Endodermal cell (in vitro differentiated cells): Measurements from ENCODE around the gene GAS7. TPM values are rescaled to one million over a fixed set of nuclear protein-coding genes. Genes with fewer than 3 reads are reported as not detected.
A peak's percentile ranks its signal among the peaks of the same experiment; 100 is the strongest.

Experiments
- DNase-seq: peaks from one replicate; pipeline ENCODE4 v3.0.0-alpha.2; 2017
- H3K27ac ChIP-seq: 2 replicates; pipeline ENCODE4 v1.5.1; 2013; ENCODE audit warnings: mild to moderate bottlenecking, low read depth, low read length, moderate library complexity
- H3K27me3 ChIP-seq: 2 replicates; pipeline ENCODE4 v1.6.1; 2013; ENCODE audit warnings: mild to moderate bottlenecking, low read length, moderate library complexity; ENCODE audit not compliant: insufficient read depth, control insufficient read depth, poor library complexity, severe bottlenecking
- H3K36me3 ChIP-seq: 2 replicates; pipeline ENCODE4 v1.7.0; 2013; ENCODE audit warnings: mild to moderate bottlenecking, low read length, moderate library complexity; ENCODE audit not compliant: control insufficient read depth, insufficient read depth
- H3K4me1 ChIP-seq: one replicate; pipeline ENCODE4 v1.7.0; 2013; ENCODE audit warnings: low read length; ENCODE audit not compliant: control insufficient read depth, insufficient read depth
- H3K4me3 ChIP-seq: 2 replicates; pipeline ENCODE4 v1.5.1; 2013; ENCODE audit warnings: mild to moderate bottlenecking, low read length, moderate library complexity
- H3K9ac ChIP-seq: 2 replicates; pipeline ENCODE4 v1.6.1; 2013; ENCODE audit warnings: mild to moderate bottlenecking, low read length, moderate library complexity; ENCODE audit not compliant: poor library complexity, severe bottlenecking; ENCODE audit errors: extremely low read depth
- H3K9me3 ChIP-seq: 2 replicates; pipeline ENCODE4 v1.6.1; 2013; ENCODE audit warnings: mild to moderate bottlenecking, low read length, moderate library complexity; ENCODE audit not compliant: control insufficient read depth
- H3K27ac Mint-ChIP-seq: 2 replicates; pipeline ENCODE4 v1.8.0; 2020; ENCODE audit warnings: mixed read lengths
- H3K27me3 Mint-ChIP-seq: 2 replicates; pipeline ENCODE4 v1.8.0; 2021; ENCODE audit warnings: mild to moderate bottlenecking, mixed read lengths; ENCODE audit not compliant: insufficient read depth
- H3K36me3 Mint-ChIP-seq: 2 replicates; pipeline ENCODE4 v1.8.0; 2020; ENCODE audit warnings: low read depth, mixed read lengths
- H3K4me1 Mint-ChIP-seq: 2 replicates; pipeline ENCODE4 v1.8.0; 2020; ENCODE audit warnings: mixed read lengths
- H3K4me3 Mint-ChIP-seq: 2 replicates; pipeline ENCODE4 v1.8.0; 2020; ENCODE audit warnings: mild to moderate bottlenecking, moderate library complexity, mixed read lengths
- H3K9me3 Mint-ChIP-seq: 2 replicates; pipeline ENCODE4 v1.8.0; 2020; ENCODE audit warnings: mild to moderate bottlenecking, mixed read lengths
- WGBS, 2 experiments: methylation state at CpG; one replicate each; pipeline versions ENCODE4 v1.1.5 to v1.1.7; 2013; ENCODE audit warnings: missing lambda C conversion rate in 2 of 2, mixed read lengths in 1 of 2; ENCODE audit not compliant: insufficient coverage in 1 of 2, insufficient read length in 1 of 2; 5-methylcytosine and 5-hydroxymethylcytosine counted together
- total RNA-seq, 2 donors: library from RNA; stranded (reverse); fragmentation: NEBNext Ultra II Directional in 1 of 2; extraction: Animal tissue kit (Norgen Biotek cat#: 25700) in 1 of 2; gene quantifications; 2 replicates in 1 of 2; 3 replicates in 1 of 2; pipeline ENCODE4 v1.2.1, GENCODE V29; 2021
- TF ChIP-seq, protein P1 (sequence below): fragments of 200-600 bp; sonication (generic); conservative IDR thresholded peaks from 2 replicates; pipeline ENCODE4 v1.5.0; 2021; ENCODE audit warnings: antibody characterized with exemption, mild to moderate bottlenecking

GAS7 gene
- total RNA-seq, 2 donors from 2014 or later = 8.6 to 14.7 TPM

GRCh38 chr17:10031127-10031526 lies 167.3 kb downstream of the GAS7 start:
- Histone ChIP-seq H3K36me3 (no peaks in the 10 kb centered on the region), H3K9ac (no peak overlapping the region), H3K4me3 (no peak overlapping the region), H3K27me3 (no peaks in the 10 kb centered on the region), H3K4me1 (peaks cover 5% of the 10 kb centered on the region), H3K27ac (no peak overlapping the region), H3K9me3 (no peaks in the 10 kb centered on the region)
- H3K9me3 Mint-ChIP-seq = no peaks in the 10 kb centered on the region
- TF ChIP-seq, protein P1, sequence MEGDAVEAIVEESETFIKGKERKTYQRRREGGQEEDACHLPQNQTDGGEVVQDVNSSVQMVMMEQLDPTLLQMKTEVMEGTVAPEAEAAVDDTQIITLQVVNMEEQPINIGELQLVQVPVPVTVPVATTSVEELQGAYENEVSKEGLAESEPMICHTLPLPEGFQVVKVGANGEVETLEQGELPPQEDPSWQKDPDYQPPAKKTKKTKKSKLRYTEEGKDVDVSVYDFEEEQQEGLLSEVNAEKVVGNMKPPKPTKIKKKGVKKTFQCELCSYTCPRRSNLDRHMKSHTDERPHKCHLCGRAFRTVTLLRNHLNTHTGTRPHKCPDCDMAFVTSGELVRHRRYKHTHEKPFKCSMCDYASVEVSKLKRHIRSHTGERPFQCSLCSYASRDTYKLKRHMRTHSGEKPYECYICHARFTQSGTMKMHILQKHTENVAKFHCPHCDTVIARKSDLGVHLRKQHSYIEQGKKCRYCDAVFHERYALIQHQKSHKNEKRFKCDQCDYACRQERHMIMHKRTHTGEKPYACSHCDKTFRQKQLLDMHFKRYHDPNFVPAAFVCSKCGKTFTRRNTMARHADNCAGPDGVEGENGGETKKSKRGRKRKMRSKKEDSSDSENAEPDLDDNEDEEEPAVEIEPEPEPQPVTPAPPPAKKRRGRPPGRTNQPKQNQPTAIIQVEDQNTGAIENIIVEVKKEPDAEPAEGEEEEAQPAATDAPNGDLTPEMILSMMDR = no peak
- no peaks in the 10 kb centered on the region for H3K36me3 Mint-ChIP-seq
- no peak for DNase-seq
- WGBS, 2 experiments = 77 to 89% methylated on average over 3 of the region's 3 CpGs
- H3K27ac Mint-ChIP-seq = no peak overlapping the region
- peaks cover 14% of the 10 kb centered on the region for H3K4me1 Mint-ChIP-seq
- no peak overlapping the region for H3K4me3 Mint-ChIP-seq
- no peaks in the 10 kb centered on the region for H3K27me3 Mint-ChIP-seq

DNA sequence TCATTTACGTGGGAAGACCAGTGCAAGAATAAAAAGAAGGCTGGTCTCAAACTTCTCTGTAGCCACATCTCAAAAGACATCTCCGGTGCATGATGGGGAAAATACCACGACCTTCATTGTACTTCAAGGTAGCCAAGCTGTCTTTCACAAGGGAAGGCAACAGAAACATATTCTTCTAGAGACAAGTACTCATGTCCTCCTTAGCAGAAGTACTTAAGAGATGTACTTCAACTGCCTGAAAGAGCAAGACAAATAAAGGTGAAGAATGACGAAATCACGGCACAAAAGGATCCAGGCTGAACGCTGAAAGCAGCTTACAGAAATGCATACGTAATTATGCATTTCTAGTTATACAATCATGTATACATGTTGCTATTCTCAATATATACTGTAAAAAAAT lies 169.3 kb downstream of the GAS7 start:
- no peak for DNase-seq
- H3K4me3 ChIP-seq = no peak overlapping the region
- TF ChIP-seq, protein P1 = no peak
- no peaks in the 10 kb centered on the region for H3K9me3 ChIP-seq
- 90 to 93% methylated on average over 4 to 5 of the region's 7 CpGs for WGBS, 2 experiments
- H3K27ac Mint-ChIP-seq = no peak overlapping the region
- peaks cover 11% of the 10 kb centered on the region for H3K4me1 ChIP-seq
- no peaks in the 10 kb centered on the region for H3K27me3 Mint-ChIP-seq
- H3K36me3 Mint-ChIP-seq = no peaks in the 10 kb centered on the region
- no peak overlapping the region for H3K9ac ChIP-seq
- H3K27ac ChIP-seq = no peak overlapping the region
- no peak overlapping the region for H3K4me3 Mint-ChIP-seq
- no peaks in the 10 kb centered on the region for H3K27me3 ChIP-seq
- H3K9me3 Mint-ChIP-seq = no peaks in the 10 kb centered on the region
- H3K36me3 ChIP-seq = no peaks in the 10 kb centered on the region
- peaks cover 18% of the 10 kb centered on the region for H3K4me1 Mint-ChIP-seq

- DNase-seq = peak; percentile 85
- no peaks in the 10 kb centered on the region for H3K9me3 Mint-ChIP-seq
- Histone ChIP-seq H3K27me3 (no peaks in the 10 kb centered on the region), H3K9me3 (no peaks in the 10 kb centered on the region), H3K27ac (peak overlapping the region; percentile 58), H3K4me3 (no peak overlapping the region), H3K9ac (no peak overlapping the region), H3K36me3 (no peaks in the 10 kb centered on the region), H3K4me1 (peaks cover 11% of the 10 kb centered on the region)
- no peak overlapping the region for H3K27ac Mint-ChIP-seq
- H3K36me3 Mint-ChIP-seq = no peaks in the 10 kb centered on the region
- 57 to 59% methylated on average over 16 to 21 of the region's 21 CpGs for WGBS, 2 experiments
- peak overlapping the region; percentile 16 for H3K4me3 Mint-ChIP-seq
- no peaks in the 10 kb centered on the region for H3K27me3 Mint-ChIP-seq
- peaks cover 22% of the 10 kb centered on the region for H3K4me1 Mint-ChIP-seq
- TF ChIP-seq, protein P1 = no peak
Measured at GRCh38 chr17:10025976-10026901, 172.2 kb downstream of the GAS7 start.
